H9 (cell line): ENCODE measurements around the gene PADI4. TPM values are rescaled to one million over a fixed set of nuclear protein-coding genes. Genes with fewer than 3 reads are reported as not detected.

Experiments used
- DNase-seq: peaks from one replicate; pipeline ENCODE4 v3.0.0-alpha.2; 2017
- H2AFZ ChIP-seq: one replicate; pipeline ENCODE4 v1.6.1; 2013; ENCODE audit warnings: mild to moderate bottlenecking, low read length, control low read depth, moderate library complexity
- H2AK5ac ChIP-seq: 2 replicates; pipeline ENCODE4 v1.6.1; 2013; ENCODE audit warnings: low read length, control low read depth, mixed read lengths; ENCODE audit not compliant: insufficient read length
- H2BK120ac ChIP-seq: one replicate; pipeline ENCODE4 v1.6.1; 2013; ENCODE audit warnings: low read depth, mild to moderate bottlenecking, low read length, control low read depth, inconsistent platforms; ENCODE audit not compliant: poor library complexity, severe bottlenecking
- H2BK12ac ChIP-seq: 2 replicates; pipeline ENCODE4 v1.6.1; 2013; ENCODE audit warnings: low read length, control low read depth, mixed read lengths, low read depth; ENCODE audit not compliant: insufficient read length
- H2BK15ac ChIP-seq: 2 replicates; pipeline ENCODE4 v1.6.1; 2013; ENCODE audit warnings: low read depth, low read length, control low read depth
- H2BK20ac ChIP-seq: one replicate; pipeline ENCODE4 v1.6.1; 2013; ENCODE audit warnings: low read depth, mild to moderate bottlenecking, low read length, control low read depth, inconsistent platforms; ENCODE audit not compliant: poor library complexity, severe bottlenecking
- H2BK5ac ChIP-seq: 2 replicates; pipeline ENCODE4 v1.6.1; 2013; ENCODE audit warnings: low read length, control low read depth, mixed read lengths; ENCODE audit not compliant: insufficient read length
- H3K14ac ChIP-seq: 2 replicates; pipeline ENCODE4 v1.6.1; 2013; ENCODE audit warnings: low read length, control low read depth; ENCODE audit not compliant: insufficient read depth
- H3K18ac ChIP-seq: 2 replicates; pipeline ENCODE4 v1.6.1; 2013; ENCODE audit warnings: low read depth, mild to moderate bottlenecking, mixed read lengths, low read length, control low read depth; ENCODE audit not compliant: insufficient read length
- H3K23ac ChIP-seq: 2 replicates; pipeline ENCODE4 v1.6.1; 2013; ENCODE audit warnings: low read length, control low read depth, mixed read lengths, low read depth; ENCODE audit not compliant: insufficient read length
- H3K23me2 ChIP-seq: 2 replicates; pipeline ENCODE4 v1.6.1; 2013; ENCODE audit warnings: low read depth, mild to moderate bottlenecking, mixed read lengths, low read length, control low read depth; ENCODE audit not compliant: insufficient read length, poor library complexity, severe bottlenecking
- H3K27ac ChIP-seq: 2 replicates; pipeline ENCODE4 v1.5.1; 2013; ENCODE audit warnings: low read length, control low read depth, mixed read lengths, low read depth; ENCODE audit not compliant: insufficient read length
- H3K27me3 ChIP-seq: 2 replicates; pipeline ENCODE4 v1.6.1; 2013; ENCODE audit warnings: low read length, control low read depth, inconsistent platforms; ENCODE audit not compliant: insufficient read depth
- H3K4ac ChIP-seq: 2 replicates; pipeline ENCODE4 v1.6.1; 2013; ENCODE audit warnings: low read depth, mild to moderate bottlenecking, control low read depth, inconsistent platforms, low read length, moderate library complexity
- H3K4me1 ChIP-seq: 2 replicates; pipeline ENCODE4 v1.6.1; 2013; ENCODE audit warnings: low read length, control low read depth, inconsistent platforms; ENCODE audit not compliant: insufficient read depth
- H3K4me2 ChIP-seq: 2 replicates; pipeline ENCODE4 v1.6.1; 2013; ENCODE audit warnings: low read length, control low read depth, mixed read lengths; ENCODE audit not compliant: insufficient read length, insufficient read depth
- H3K56ac ChIP-seq: 2 replicates; pipeline ENCODE4 v1.6.1; 2013; ENCODE audit warnings: low read depth, mild to moderate bottlenecking, mixed read lengths, low read length, control low read depth; ENCODE audit not compliant: insufficient read length
- H3K79me1 ChIP-seq: 2 replicates; pipeline ENCODE4 v1.6.1; 2013; ENCODE audit warnings: low read depth, mild to moderate bottlenecking, moderate library complexity, low read length, control low read depth, inconsistent platforms; ENCODE audit not compliant: insufficient read depth, poor library complexity, severe bottlenecking
- H3K79me2 ChIP-seq: 2 replicates; pipeline ENCODE4 v1.6.1; 2013; ENCODE audit warnings: low read length, control low read depth, inconsistent platforms; ENCODE audit not compliant: insufficient read depth
- H3K9ac ChIP-seq: 2 replicates; pipeline ENCODE4 v1.6.1; 2013; ENCODE audit warnings: low read length, control low read depth, mixed read lengths; ENCODE audit not compliant: insufficient read length; ENCODE audit errors: extremely low read depth
- H3K9me3 ChIP-seq: one replicate; pipeline ENCODE4 v1.6.1; 2013; ENCODE audit warnings: low read depth, low read length, inconsistent platforms; ENCODE audit not compliant: control insufficient read depth
- H3T11ph ChIP-seq: one replicate; pipeline ENCODE4 v1.6.1; 2013; ENCODE audit warnings: mild to moderate bottlenecking, low read length, control low read depth, inconsistent platforms
- H4K20me1 ChIP-seq: one replicate; pipeline ENCODE4 v1.6.1; 2013; ENCODE audit not compliant: control insufficient read depth, insufficient read length, insufficient read depth
- H4K5ac ChIP-seq: 2 replicates; pipeline ENCODE4 v1.6.1; 2013; ENCODE audit warnings: low read depth, mild to moderate bottlenecking, mixed read lengths, low read length, control low read depth; ENCODE audit not compliant: insufficient read length
- H4K8ac ChIP-seq: replicated peaks from 2 replicates; pipeline ENCODE4 v1.6.1; 2013; ENCODE audit warnings: low read length, control low read depth, mixed read lengths, low read depth; ENCODE audit not compliant: insufficient read length
- H4K91ac ChIP-seq: 2 replicates; pipeline ENCODE4 v1.6.1; 2013; ENCODE audit warnings: low read depth, mild to moderate bottlenecking, moderate library complexity, mixed read lengths, low read length, control low read depth; ENCODE audit not compliant: insufficient read length
- H3K27ac Mint-ChIP-seq, 3 experiments: 2 replicates in 2 of 3; 3 replicates in 1 of 3; pipeline ENCODE4 v1.8.0; 2020 to 2021; ENCODE audit warnings: mixed read lengths in 3 of 3, mild to moderate bottlenecking in 1 of 3, moderate library complexity in 1 of 3
- H3K27me3 Mint-ChIP-seq: 2 replicates; pipeline ENCODE4 v1.8.0; 2021; ENCODE audit warnings: low read depth, mild to moderate bottlenecking, moderate library complexity, mixed read lengths
- H3K36me3 Mint-ChIP-seq, 3 experiments: 2 replicates in 2 of 3; 3 replicates in 1 of 3; pipeline ENCODE4 v1.8.0; 2020 to 2021; ENCODE audit warnings: low read depth in 3 of 3, mixed read lengths in 3 of 3; ENCODE audit not compliant: insufficient read depth in 1 of 3
- H3K4me1 Mint-ChIP-seq, 2 experiments: 2 replicates each; pipeline ENCODE4 v1.8.0; 2020; ENCODE audit warnings: mixed read lengths in 2 of 2
- H3K4me3 Mint-ChIP-seq, 2 experiments: 2 replicates in 1 of 2; 3 replicates in 1 of 2; pipeline ENCODE4 v1.8.0; 2020 to 2021; ENCODE audit warnings: mild to moderate bottlenecking in 2 of 2, mixed read lengths in 2 of 2, moderate library complexity in 1 of 2
- H3K9me3 Mint-ChIP-seq, 2 experiments: 2 replicates in 1 of 2; 3 replicates in 1 of 2; pipeline ENCODE4 v1.8.0; 2020; ENCODE audit warnings: mild to moderate bottlenecking in 2 of 2, mixed read lengths in 2 of 2, moderate library complexity in 1 of 2
- CTCF ChIP-seq: fragments of 200-600 bp; sonication (generic); conservative IDR thresholded peaks from 3 replicates; pipeline ENCODE4 v1.8.0; 2021; ENCODE audit warnings: antibody characterized with exemption, mild to moderate bottlenecking
- WGBS: extraction: QIAGEN DNeasy Blood & Tissue Kit; methylation state at CpG from one replicate; pipeline ENCODE4 v1.1.7; 2013; ENCODE audit warnings: missing lambda C conversion rate, low lambda C conversion rate, mixed read lengths; ENCODE audit not compliant: insufficient read length; ENCODE audit errors: extremely low coverage; 5-methylcytosine and 5-hydroxymethylcytosine counted together
- total RNA-seq: library from RNA; stranded (reverse); gene quantifications from 2 replicates; pipeline ENCODE4 v1.2.1, GENCODE V29; 2021

The PADI4 gene
- total RNA-seq, 1 experiment from 2014 or later, result 0.13 TPM

DNA sequence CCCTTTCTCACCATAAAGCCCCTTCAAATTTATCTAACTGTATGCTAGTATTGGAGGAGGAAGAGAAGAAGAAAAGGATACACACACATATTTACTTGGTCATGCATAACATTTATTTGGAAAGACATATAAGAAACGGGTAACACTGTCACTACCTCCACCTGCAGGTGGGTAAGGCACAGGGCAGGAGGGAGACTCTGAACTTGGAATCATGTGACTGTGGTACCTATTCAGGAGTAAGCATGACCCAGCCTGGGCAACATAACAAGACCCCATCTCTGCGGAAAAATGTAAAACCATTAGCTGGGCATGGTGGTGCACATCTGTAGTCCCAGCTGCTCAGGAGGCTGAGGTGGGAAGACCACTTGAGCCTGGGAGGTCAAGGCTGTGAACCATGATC, 62.6 kb downstream of the PADI4 start:
- Histone ChIP-seq H2BK120ac (no peak overlapping the region), H3K4ac (no peak overlapping the region), H3K23ac (no peak overlapping the region), H2BK20ac (no peak overlapping the region), H2BK12ac (no peak overlapping the region), H3T11ph (no peak overlapping the region), H3K4me2 (no peak overlapping the region), H3K56ac (no peak overlapping the region), H3K4me1 (no peaks in the 10 kb centered on the region), H4K8ac (no peak overlapping the region), H4K5ac (no peak overlapping the region), H3K14ac (no peak overlapping the region), H3K23me2 (no peaks in the 10 kb centered on the region), H2BK5ac (no peak overlapping the region), H4K91ac (no peak overlapping the region), H3K18ac (no peak overlapping the region), H3K79me2 (no peaks in the 10 kb centered on the region), H3K79me1 (no peaks in the 10 kb centered on the region), H3K9ac (no peak overlapping the region), H2BK15ac (no peak overlapping the region), H3K9me3 (no peaks in the 10 kb centered on the region), H4K20me1 (no peaks in the 10 kb centered on the region), H2AK5ac (no peak overlapping the region), H3K27me3 (no peaks in the 10 kb centered on the region), H3K27ac (no peak overlapping the region), H2AFZ (no peak overlapping the region)
- peaks cover 14% of the 10 kb centered on the region for H3K27me3 Mint-ChIP-seq
- H3K9me3 Mint-ChIP-seq, result no peaks in the 10 kb centered on the region
- H3K27ac Mint-ChIP-seq, result no peak overlapping the region
- no CpG with 5 or more reads among the region's 2 CpGs for WGBS
- no peaks in the 10 kb centered on the region for H3K36me3 Mint-ChIP-seq
- H3K4me1 Mint-ChIP-seq, result peaks cover 20 to 22% of the 10 kb centered on the region in 2 experiments
- no peak overlapping the region; a peak in 1 of 5 replicates for H3K4me3 Mint-ChIP-seq
- TF ChIP-seq CTCF, result peak; percentile 73
- no peak for DNase-seq
